HCT116 (cell line): Measurements from ENCODE around the gene CACNB2.

Experiments
- CTCF ChIP-seq, 3 experiments: fragments of 200-600 bp in 1 of 3; sonication (generic) in 1 of 3; IDR thresholded peaks in 2 of 3; conservative IDR thresholded peaks in 1 of 3; 2 replicates each; pipeline ENCODE4 v1.5.1; 2012 to 2017; ENCODE audit warnings: low read depth in 2 of 3, low read length in 2 of 3, antibody characterized with exemption in 1 of 3, borderline replicate concordance in 1 of 3, control low read depth in 1 of 3, mild to moderate bottlenecking in 1 of 3, mixed read lengths in 1 of 3, mixed run types in 1 of 3, moderate library complexity in 1 of 3; ENCODE audit not compliant: insufficient read depth in 1 of 3
- EZH2 ChIP-seq: fragments of 200-600 bp; sonication (generic); IDR thresholded peaks from 2 replicates; pipeline ENCODE4 v1.6.1; 2017; ENCODE audit warnings: antibody characterized with exemption, mixed run types
- EZH2phosphoT487 ChIP-seq: fragments of 200-600 bp; IDR thresholded peaks from 2 replicates; pipeline ENCODE4 v1.6.1; 2018; ENCODE audit warnings: antibody characterized with exemption, borderline replicate concordance
- JUND ChIP-seq: IDR thresholded peaks from 2 replicates; pipeline ENCODE4 v1.6.1; 2012
- MAX ChIP-seq: IDR thresholded peaks from 2 replicates; pipeline ENCODE4 v1.6.1; 2012
- POLR2A ChIP-seq: IDR thresholded peaks from 2 replicates; pipeline ENCODE4 v1.7.0; 2011; ENCODE audit warnings: borderline replicate concordance; ENCODE audit not compliant: insufficient read depth, insufficient read length; ENCODE audit errors: extremely low read depth
- POLR2AphosphoS5 ChIP-seq: IDR thresholded peaks from 2 replicates; pipeline ENCODE4 v1.6.1; 2011; ENCODE audit warnings: mild to moderate bottlenecking, low read depth, low read length, moderate library complexity
- RAD21 ChIP-seq: IDR thresholded peaks from 2 replicates; pipeline ENCODE4 v1.6.1; 2012; ENCODE audit warnings: low read depth, mild to moderate bottlenecking
- REST ChIP-seq: IDR thresholded peaks from 2 replicates; pipeline ENCODE4 v1.6.1; 2012; ENCODE audit warnings: low read depth
- SRF ChIP-seq: IDR thresholded peaks from 2 replicates; pipeline ENCODE4 v1.6.1; 2012; ENCODE audit warnings: low read depth
- TCF7L2 ChIP-seq: IDR thresholded peaks from 2 replicates; pipeline ENCODE4 v1.7.0; 2011; ENCODE audit warnings: borderline replicate concordance, inconsistent platforms; ENCODE audit not compliant: insufficient read depth, insufficient read length; ENCODE audit errors: extremely low read depth
- YY1 ChIP-seq: IDR thresholded peaks from 2 replicates; pipeline ENCODE4 v1.6.1; 2011; ENCODE audit warnings: low read length, low read depth, moderate library complexity, mild to moderate bottlenecking; ENCODE audit not compliant: insufficient replicate concordance; ENCODE audit errors: extremely low read depth

GRCh38 chr10:18164093-18164492 is 23.9 kb downstream of the CACNB2 start:
- TF ChIP-seq RAD21 (no peak), CTCF (IDR thresholded peaks at IDR 0.05 in 2 of 3, conservative IDR thresholded peaks at IDR 0.05 in 1 of 3; ENCODE audit: borderline replicate concordance in 1 of 3, insufficient read depth in 1 of 3, low read depth in 2 of 3, low read length in 2 of 3) (no peak), POLR2A (no peak), TCF7L2 (no peak), EZH2 (no peak), POLR2AphosphoS5 (no peak), JUND (no peak), YY1 (no peak), EZH2phosphoT487 (no peak), MAX (no peak), SRF (no peak), REST (no peak)
